22Rv1 (cell line): Measurements from ENCODE around the gene GCFC2.

Experiments
- CTCF ChIP-seq: fragments of 450-650 bp; IDR thresholded peaks from 2 replicates; pipeline ENCODE4 v1.5.1; 2017; ENCODE audit warnings: mild to moderate bottlenecking
- ZFX ChIP-seq: fragments of 450-650 bp; IDR thresholded peaks from 2 replicates; pipeline ENCODE4 v1.6.1; 2017; ENCODE audit warnings: antibody characterized with exemption, borderline replicate concordance

DNA sequence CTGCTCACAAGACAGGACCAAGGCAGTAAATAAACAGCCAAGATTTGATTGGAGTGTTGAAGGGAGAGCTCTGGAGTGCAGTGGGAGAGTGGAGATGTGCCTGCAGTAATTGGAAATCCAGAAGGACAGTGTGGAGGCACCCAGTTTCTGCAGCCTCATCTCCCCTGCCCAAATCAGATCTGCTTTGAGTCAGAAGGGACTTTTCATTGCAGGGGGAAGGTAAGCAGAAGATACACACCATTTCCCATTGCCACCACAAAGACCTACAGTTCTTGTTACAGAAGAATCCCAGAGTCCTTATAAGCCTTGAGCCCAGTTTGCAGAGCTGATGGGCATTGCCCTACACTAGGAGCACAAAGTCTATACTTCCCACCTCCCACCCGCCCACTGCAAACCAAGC, 27.2 kb upstream of the GCFC2 start:
- TF ChIP-seq CTCF, result no peak
- no peak for TF ChIP-seq ZFX
